PFSK-1 (cell line): ENCODE data around the gene TACR1.

ENCODE experiments used
- FOXP2 ChIP-seq: optimal IDR thresholded peaks from 2 replicates; pipeline ENCODE3; 2011; ENCODE audit warnings: borderline replicate concordance, control low read depth, inconsistent platforms; ENCODE audit not compliant: insufficient read depth; ENCODE audit errors: extremely low read length, extremely low read depth
- POLR2AphosphoS5 ChIP-seq: IDR thresholded peaks from 2 replicates; pipeline ENCODE4 v1.6.1; 2012; ENCODE audit warnings: low read depth, mild to moderate bottlenecking, control low read depth, low read length, moderate library complexity
- SIN3A ChIP-seq: IDR thresholded peaks from 2 replicates; pipeline ENCODE4 v1.6.1; 2012; ENCODE audit warnings: mild to moderate bottlenecking, low read length, moderate library complexity, borderline replicate concordance; ENCODE audit not compliant: insufficient read depth
- TAF1 ChIP-seq: IDR thresholded peaks from 2 replicates; pipeline ENCODE4 v1.6.1; 2012; ENCODE audit warnings: low read length, control low read depth, borderline replicate concordance; ENCODE audit not compliant: insufficient read depth
- TF ChIP-seq, protein P1 (sequence below), 2 experiments: IDR thresholded peaks; 2 replicates each; pipeline versions ENCODE4 v1.6.1 to v1.8.0; 2011 to 2012; ENCODE audit warnings: low read depth in 2 of 2, low read length in 2 of 2, control low read depth in 1 of 2, inconsistent platforms in 1 of 2, mild to moderate bottlenecking in 1 of 2, moderate library complexity in 1 of 2; ENCODE audit not compliant: insufficient read depth in 1 of 2

TACR1 gene

DNA sequence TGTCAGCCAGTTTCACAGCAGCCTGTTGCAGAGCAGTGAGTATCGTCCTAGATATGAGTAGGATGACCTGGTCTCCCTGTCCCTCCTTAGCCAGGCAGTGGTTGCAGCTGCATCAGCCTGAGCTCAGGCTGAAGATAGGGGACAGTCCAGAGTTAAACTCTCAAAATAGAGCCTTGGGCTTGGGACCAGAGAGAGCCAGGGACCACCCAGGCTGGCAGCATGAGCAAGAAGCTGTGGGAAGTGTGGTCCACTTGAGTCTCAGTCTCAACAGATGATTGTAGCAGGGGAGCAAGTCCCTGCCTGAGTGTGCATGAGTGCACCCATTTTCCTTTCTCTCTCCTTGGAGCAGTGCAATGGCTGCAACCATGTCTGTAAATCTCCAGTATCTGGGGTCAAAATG lies 38.0 kb upstream of the TACR1 start:
- TF ChIP-seq POLR2AphosphoS5 (no peak), TAF1 (no peak), SIN3A (no peak), FOXP2 (no peak)
- TF ChIP-seq, protein P1, sequence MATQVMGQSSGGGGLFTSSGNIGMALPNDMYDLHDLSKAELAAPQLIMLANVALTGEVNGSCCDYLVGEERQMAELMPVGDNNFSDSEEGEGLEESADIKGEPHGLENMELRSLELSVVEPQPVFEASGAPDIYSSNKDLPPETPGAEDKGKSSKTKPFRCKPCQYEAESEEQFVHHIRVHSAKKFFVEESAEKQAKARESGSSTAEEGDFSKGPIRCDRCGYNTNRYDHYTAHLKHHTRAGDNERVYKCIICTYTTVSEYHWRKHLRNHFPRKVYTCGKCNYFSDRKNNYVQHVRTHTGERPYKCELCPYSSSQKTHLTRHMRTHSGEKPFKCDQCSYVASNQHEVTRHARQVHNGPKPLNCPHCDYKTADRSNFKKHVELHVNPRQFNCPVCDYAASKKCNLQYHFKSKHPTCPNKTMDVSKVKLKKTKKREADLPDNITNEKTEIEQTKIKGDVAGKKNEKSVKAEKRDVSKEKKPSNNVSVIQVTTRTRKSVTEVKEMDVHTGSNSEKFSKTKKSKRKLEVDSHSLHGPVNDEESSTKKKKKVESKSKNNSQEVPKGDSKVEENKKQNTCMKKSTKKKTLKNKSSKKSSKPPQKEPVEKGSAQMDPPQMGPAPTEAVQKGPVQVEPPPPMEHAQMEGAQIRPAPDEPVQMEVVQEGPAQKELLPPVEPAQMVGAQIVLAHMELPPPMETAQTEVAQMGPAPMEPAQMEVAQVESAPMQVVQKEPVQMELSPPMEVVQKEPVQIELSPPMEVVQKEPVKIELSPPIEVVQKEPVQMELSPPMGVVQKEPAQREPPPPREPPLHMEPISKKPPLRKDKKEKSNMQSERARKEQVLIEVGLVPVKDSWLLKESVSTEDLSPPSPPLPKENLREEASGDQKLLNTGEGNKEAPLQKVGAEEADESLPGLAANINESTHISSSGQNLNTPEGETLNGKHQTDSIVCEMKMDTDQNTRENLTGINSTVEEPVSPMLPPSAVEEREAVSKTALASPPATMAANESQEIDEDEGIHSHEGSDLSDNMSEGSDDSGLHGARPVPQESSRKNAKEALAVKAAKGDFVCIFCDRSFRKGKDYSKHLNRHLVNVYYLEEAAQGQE (IDR thresholded peaks at IDR 0.05; ENCODE audit: insufficient read depth in 1 of 2, low read depth in 2 of 2, low read length in 2 of 2) = no peak

DNA sequence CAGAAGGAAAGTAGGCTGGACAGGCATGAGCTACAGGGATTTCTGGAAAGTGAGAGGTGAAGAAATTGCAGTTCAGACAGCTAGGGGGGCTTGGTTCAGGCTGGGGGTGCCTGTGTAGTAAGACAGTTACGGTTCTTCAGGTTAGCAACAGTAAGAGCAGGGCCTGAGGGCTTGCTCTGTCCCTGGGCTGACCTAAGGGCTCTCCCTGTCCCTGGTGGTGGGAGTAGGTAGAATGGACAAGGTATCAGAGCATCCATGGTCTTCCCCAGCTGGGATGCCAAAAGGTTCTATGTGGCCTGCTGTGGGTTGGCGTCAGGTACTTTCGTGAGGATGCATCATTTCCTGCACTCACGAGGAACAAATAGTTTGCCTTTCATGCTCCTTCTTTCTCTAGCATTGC lies 34.6 kb upstream of the TACR1 start:
- no peak for TF ChIP-seq FOXP2
- TF ChIP-seq, protein P1 (IDR thresholded peaks at IDR 0.05; ENCODE audit: insufficient read depth in 1 of 2, low read depth in 2 of 2, low read length in 2 of 2) = no peak

DNA sequence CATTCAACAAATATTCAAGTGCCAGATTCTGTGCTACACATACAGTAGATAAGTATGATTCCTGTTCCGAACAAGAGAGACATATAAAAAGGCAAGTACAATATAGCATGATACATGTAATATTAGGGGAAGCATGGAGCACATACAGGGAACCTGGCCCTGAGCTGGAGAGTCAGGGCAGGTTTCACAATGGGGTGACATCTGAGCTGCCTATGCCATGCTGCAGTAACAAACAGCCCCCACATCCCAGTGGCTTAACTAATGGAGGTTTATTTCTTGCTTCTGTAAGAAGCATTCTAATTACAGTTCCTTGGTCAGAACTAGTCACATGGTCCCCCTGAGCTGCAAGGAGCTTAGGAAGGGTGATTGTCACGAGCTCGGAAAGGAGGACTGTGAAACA lies 27.3 kb upstream of the TACR1 start:
- no peak for TF ChIP-seq TAF1
- TF ChIP-seq, protein P1 (IDR thresholded peaks at IDR 0.05; ENCODE audit: insufficient read depth in 1 of 2, low read depth in 2 of 2, low read length in 2 of 2) = no peak
- TF ChIP-seq POLR2AphosphoS5 = no peak
- no peak for TF ChIP-seq FOXP2
- no peak for TF ChIP-seq SIN3A

DNA sequence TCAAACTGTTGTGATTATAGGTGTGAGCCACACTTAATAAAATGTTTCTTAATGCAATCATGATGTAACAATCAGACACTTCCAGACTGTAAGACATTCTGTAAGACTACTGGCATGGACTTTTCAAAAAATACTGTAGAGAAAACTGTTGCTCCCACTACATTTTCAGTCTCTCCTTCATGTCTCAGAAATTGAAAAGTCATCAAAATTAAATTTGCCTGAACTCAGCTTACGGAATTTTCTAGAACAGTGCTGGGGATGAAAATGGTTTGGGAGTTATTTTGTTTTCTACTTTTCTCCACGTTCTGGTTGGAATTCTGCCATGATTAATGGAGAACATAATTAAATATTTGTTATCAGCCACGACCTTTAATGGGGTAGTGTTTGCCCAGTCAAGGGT lies 26.8 kb upstream of the TACR1 start:
- TF ChIP-seq, protein P1 (IDR thresholded peaks at IDR 0.05; ENCODE audit: insufficient read depth in 1 of 2, low read depth in 2 of 2, low read length in 2 of 2) = no peak
- TF ChIP-seq SIN3A (no peak), POLR2AphosphoS5 (no peak), FOXP2 (no peak), TAF1 (no peak)

DNA sequence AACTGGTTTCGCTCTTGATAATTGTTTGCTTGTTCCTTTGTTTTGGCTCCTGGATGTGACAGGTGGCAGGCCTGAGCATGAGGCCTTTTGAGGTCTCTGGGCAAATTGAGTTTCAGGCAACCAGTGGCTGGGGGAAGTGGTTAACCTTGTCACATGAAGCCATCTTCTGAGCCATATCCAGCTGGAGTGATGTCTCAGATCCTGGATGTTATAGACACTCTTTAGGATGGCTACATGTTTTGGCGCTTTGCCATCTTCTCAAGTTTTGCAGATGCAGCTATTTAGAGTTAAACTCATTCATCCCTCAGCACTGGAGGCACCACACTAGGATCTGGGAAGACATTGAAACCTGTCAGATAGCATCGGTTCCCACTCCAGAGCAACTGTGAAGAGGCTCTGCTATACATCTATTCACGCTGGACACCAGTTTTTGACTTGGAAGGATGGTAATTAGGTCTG lies 25.3 kb upstream of the TACR1 start:
- no peak for TF ChIP-seq TAF1
- TF ChIP-seq SIN3A = no peak
- TF ChIP-seq FOXP2 = no peak
- TF ChIP-seq POLR2AphosphoS5 = no peak
- TF ChIP-seq, protein P1 (IDR thresholded peaks at IDR 0.05; ENCODE audit: insufficient read depth in 1 of 2, low read depth in 2 of 2, low read length in 2 of 2) = no peak
